ENCODE results near the gene EPRS1. TPM values are rescaled to one million over a fixed set of nuclear protein-coding genes. Genes with fewer than 3 reads are reported as not detected.

The EPRS1 gene
- total and polyA plus RNA-seq, 9 of the 15 experiments (the other 6 are each of a cell fraction or from before 2014, with no cell fraction given) = 129 to 291 (median 248) TPM

DNA sequence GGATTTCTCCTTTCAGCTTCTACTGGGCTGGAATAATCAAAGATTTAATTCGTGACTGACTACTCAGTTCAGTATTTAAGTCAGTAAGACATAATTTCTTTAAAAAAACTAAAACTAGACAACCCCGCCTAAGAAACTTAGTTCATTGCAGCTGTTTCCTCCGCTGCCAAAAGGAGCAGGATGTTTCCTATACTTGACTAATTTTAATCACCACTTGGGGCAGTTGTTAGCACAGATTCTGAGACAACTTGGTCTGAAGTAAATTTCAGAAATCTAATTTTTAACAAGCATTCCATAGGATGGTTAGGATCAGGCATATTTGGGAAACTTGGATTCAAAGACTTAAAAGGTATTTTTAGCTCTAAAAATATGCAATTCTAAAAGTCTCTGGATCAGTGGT, 34.0 kb downstream of the EPRS1 start:
- Histone ChIP-seq H3K4me1 (replicated peaks in 1 of 2; ENCODE audit: control insufficient read depth in 2 of 2, insufficient read depth in 2 of 2, low read length in 2 of 2) (no peaks in the 10 kb centered on the region), H3K4me2 (ENCODE audit: insufficient read depth, low read length) (no peak overlapping the region), H2AFZ (ENCODE audit: low read depth, low read length) (no peak overlapping the region), H3K27ac (ENCODE audit: extremely low read depth, low read depth, low read length) (no peak overlapping the region), H3K27me3 (ENCODE audit: control insufficient read depth in 2 of 2, insufficient read depth in 2 of 2, low read length in 2 of 2) (no peaks in the 10 kb centered on the region), H3K9me3 (replicated peaks; ENCODE audit: control insufficient read depth, insufficient read depth, low read depth, low read length) (no peaks in the 10 kb centered on the region), H3K9ac (ENCODE audit: insufficient read depth in 1 of 2, low read depth in 2 of 2, low read length in 2 of 2) (no peak overlapping the region), H3K36me3 (ENCODE audit: control insufficient read depth, insufficient read depth, low read length) (peaks cover 90% of the 10 kb centered on the region), H3K79me2 (ENCODE audit: control insufficient read depth, insufficient read depth, low read length) (no peaks in the 10 kb centered on the region), H3K9me1 (ENCODE audit: control insufficient read depth, insufficient read depth, low read length) (no peaks in the 10 kb centered on the region), H4K20me1 (replicated peaks; ENCODE audit: control insufficient read depth, insufficient read depth, low read length) (no peaks in the 10 kb centered on the region), H3K4me3 (no peak overlapping the region)
- TF ChIP-seq, protein P1, sequence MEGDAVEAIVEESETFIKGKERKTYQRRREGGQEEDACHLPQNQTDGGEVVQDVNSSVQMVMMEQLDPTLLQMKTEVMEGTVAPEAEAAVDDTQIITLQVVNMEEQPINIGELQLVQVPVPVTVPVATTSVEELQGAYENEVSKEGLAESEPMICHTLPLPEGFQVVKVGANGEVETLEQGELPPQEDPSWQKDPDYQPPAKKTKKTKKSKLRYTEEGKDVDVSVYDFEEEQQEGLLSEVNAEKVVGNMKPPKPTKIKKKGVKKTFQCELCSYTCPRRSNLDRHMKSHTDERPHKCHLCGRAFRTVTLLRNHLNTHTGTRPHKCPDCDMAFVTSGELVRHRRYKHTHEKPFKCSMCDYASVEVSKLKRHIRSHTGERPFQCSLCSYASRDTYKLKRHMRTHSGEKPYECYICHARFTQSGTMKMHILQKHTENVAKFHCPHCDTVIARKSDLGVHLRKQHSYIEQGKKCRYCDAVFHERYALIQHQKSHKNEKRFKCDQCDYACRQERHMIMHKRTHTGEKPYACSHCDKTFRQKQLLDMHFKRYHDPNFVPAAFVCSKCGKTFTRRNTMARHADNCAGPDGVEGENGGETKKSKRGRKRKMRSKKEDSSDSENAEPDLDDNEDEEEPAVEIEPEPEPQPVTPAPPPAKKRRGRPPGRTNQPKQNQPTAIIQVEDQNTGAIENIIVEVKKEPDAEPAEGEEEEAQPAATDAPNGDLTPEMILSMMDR (IDR thresholded peaks at IDR 0.05 in 2 of 3, conservative IDR thresholded peaks at IDR 0.05 in 1 of 3; ENCODE audit: insufficient read depth in 2 of 3, low read depth in 1 of 3, low read length in 3 of 3) = peak in 1 of 3 experiments; percentile 7; a peak in 1 of 6 replicates
- no peak for TF ChIP-seq ZNF586 (CRISPR knock-in tag; conservative IDR thresholded peaks at IDR 0.05)
- CTCF ChIA-PET (ENCODE audit: low intra/inter-chr PET ratio) = no interaction called here
- ATAC-seq (0 out of 3 replicates have a peak, but pooled peaks have one; percentile 41), DNase-seq (ENCODE audit: extremely low read depth in 1 of 4, low spot score in 3 of 4) (no peak), FAIRE-seq (no peak)
- POLR2A ChIA-PET = interaction anchor here (0.8 to 8.9 kb wide), 9 partner anchors 9 to 131 kb away, joined by 3 to 47 read pairs (median 3); no protein-coding TSS in a partner anchor
- no TSS peak for BruUV-seq (replicated peaks)
- whole genome bisulfite sequencing (ENCODE audit: insufficient coverage, low coverage, missing lambda C conversion rate) = 58% methylated on average over 3 of the region's 3 CpGs
- in situ Hi-C loops (cut with MboI) = no loop called here
- intact Hi-C loops (cut with micrococcal nuclease) = no loop called here

DNA sequence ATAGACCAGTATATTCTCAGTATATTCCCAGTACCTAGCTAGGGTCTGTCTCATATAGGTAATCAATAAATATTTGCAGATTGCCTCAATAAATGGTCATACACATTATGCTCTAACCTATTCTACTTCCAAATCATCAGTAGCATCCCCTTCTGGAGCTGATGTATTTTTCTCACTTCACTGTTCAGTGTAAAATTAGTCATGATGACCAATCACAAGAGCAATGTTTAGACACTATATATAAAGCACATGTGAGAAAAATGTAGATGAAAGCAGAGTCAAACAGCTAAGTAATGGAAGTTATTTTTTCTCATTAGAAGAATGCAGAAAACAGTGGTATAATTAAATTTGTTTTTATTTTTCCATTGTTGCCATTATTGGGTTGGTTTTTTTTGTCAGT, 34.7 kb downstream of the EPRS1 start:
- intact Hi-C loops (cut with micrococcal nuclease) = no loop called here
- POLR2A ChIA-PET = interaction anchor here (1.2 to 8.9 kb wide), 6 partner anchors 12 to 98 kb away, joined by 3 to 47 read pairs (median 3); no protein-coding TSS in a partner anchor
- DNase-seq (ENCODE audit: extremely low read depth in 1 of 4, low spot score in 3 of 4) = no peak
- no TSS peak for BruUV-seq (replicated peaks)
- H3K27ac ChIP-seq (ENCODE audit: extremely low read depth, low read depth, low read length) = no peak overlapping the region
- no peak overlapping the region for H3K4me3 ChIP-seq
- H3K36me3 ChIP-seq (ENCODE audit: control insufficient read depth, insufficient read depth, low read length) = peaks cover 90% of the 10 kb centered on the region
- no peak for ATAC-seq
- H3K4me2 ChIP-seq (ENCODE audit: insufficient read depth, low read length) = no peak overlapping the region
- H3K9ac ChIP-seq (ENCODE audit: insufficient read depth in 1 of 2, low read depth in 2 of 2, low read length in 2 of 2) = no peak overlapping the region
- H3K9me3 ChIP-seq (replicated peaks; ENCODE audit: control insufficient read depth, insufficient read depth, low read depth, low read length) = no peaks in the 10 kb centered on the region
- no peaks in the 10 kb centered on the region for H3K27me3 ChIP-seq (ENCODE audit: control insufficient read depth in 2 of 2, insufficient read depth in 2 of 2, low read length in 2 of 2)
- in situ Hi-C loops (cut with MboI) = no loop called here
- H2AFZ ChIP-seq (ENCODE audit: low read depth, low read length) = no peak overlapping the region
- H3K79me2 ChIP-seq (ENCODE audit: control insufficient read depth, insufficient read depth, low read length) = no peaks in the 10 kb centered on the region
- CTCF ChIA-PET (ENCODE audit: low intra/inter-chr PET ratio) = no interaction called here
- H3K4me1 ChIP-seq (replicated peaks in 1 of 2; ENCODE audit: control insufficient read depth in 2 of 2, insufficient read depth in 2 of 2, low read length in 2 of 2) = no peaks in the 10 kb centered on the region
- H3K9me1 ChIP-seq (ENCODE audit: control insufficient read depth, insufficient read depth, low read length) = no peaks in the 10 kb centered on the region
- H4K20me1 ChIP-seq (replicated peaks; ENCODE audit: control insufficient read depth, insufficient read depth, low read length) = no peaks in the 10 kb centered on the region
- FAIRE-seq = peak; percentile 23
- TF ChIP-seq RUNX1 (IDR thresholded peaks at IDR 0.05; ENCODE audit: low read depth) = no peak
- TF ChIP-seq, protein P2, sequence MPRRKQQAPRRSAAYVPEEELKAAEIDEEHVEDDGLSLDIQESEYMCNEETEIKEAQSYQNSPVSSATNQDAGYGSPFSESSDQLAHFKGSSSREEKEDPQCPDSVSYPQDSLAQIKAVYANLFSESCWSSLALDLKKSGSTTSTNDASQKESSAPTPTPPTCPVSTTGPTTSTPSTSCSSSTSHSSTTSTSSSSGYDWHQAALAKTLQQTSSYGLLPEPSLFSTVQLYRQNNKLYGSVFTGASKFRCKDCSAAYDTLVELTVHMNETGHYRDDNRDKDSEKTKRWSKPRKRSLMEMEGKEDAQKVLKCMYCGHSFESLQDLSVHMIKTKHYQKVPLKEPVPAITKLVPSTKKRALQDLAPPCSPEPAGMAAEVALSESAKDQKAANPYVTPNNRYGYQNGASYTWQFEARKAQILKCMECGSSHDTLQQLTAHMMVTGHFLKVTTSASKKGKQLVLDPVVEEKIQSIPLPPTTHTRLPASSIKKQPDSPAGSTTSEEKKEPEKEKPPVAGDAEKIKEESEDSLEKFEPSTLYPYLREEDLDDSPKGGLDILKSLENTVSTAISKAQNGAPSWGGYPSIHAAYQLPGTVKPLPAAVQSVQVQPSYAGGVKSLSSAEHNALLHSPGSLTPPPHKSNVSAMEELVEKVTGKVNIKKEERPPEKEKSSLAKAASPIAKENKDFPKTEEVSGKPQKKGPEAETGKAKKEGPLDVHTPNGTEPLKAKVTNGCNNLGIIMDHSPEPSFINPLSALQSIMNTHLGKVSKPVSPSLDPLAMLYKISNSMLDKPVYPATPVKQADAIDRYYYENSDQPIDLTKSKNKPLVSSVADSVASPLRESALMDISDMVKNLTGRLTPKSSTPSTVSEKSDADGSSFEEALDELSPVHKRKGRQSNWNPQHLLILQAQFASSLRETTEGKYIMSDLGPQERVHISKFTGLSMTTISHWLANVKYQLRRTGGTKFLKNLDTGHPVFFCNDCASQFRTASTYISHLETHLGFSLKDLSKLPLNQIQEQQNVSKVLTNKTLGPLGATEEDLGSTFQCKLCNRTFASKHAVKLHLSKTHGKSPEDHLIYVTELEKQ (CRISPR knock-in tag; IDR thresholded peaks at IDR 0.05) = no peak
- TF ChIP-seq PCBP1 (IDR thresholded peaks at IDR 0.05; ENCODE audit: low read depth, low read length, poor library complexity, severe bottlenecking) = no peak
